ENCODE results near the gene EIF4H.

Gene EIF4H

GRCh38 chr7:74225400-74225799 lies 51.2 kb downstream of the EIF4H start:
- Histone ChIP-seq H3K9me3 (ENCODE audit: control insufficient read depth in 2 of 2, low read length in 2 of 2) (no peaks in the 10 kb centered on the region), H3K4me1 (ENCODE audit: control insufficient read depth, insufficient read depth, low read length) (no peaks in the 10 kb centered on the region), H3K4me3 (ENCODE audit: low read length in 2 of 2) (no peak overlapping the region), H3K9ac (ENCODE audit: low read length in 2 of 2) (no peak overlapping the region), H3K27ac (ENCODE audit: low read length) (no peak overlapping the region), H3K36me3 (ENCODE audit: control insufficient read depth in 2 of 2, insufficient read depth in 2 of 2, low read length in 2 of 2) (peaks cover 2 to 3% of the 10 kb centered on the region in 2 donors), H3K27me3 (ENCODE audit: control insufficient read depth in 1 of 2, insufficient read depth in 2 of 2, low read length in 2 of 2) (no peaks in the 10 kb centered on the region)

DNA sequence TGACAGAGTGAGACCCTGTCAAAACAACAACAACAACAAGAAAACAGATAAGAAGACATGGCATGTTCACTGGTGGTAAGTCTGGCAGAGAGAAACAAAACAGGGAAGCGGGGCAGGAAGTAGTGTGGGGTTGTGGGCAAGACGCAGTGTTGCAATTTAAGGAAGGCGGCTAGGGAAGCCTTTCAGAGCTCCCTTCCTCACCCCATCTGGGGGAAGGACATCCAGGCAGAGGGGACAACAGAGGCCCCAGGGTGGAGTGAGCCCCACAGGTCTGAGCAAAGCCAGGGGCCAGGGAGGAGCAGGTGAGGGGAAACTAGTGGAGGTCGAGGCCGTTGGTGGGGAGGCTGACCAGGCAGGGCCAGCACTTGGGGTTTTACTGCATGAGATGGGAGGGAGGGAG lies 52.5 kb downstream of the EIF4H start:
- Histone ChIP-seq H3K9me3 (ENCODE audit: control insufficient read depth in 2 of 2, low read length in 2 of 2) (no peaks in the 10 kb centered on the region), H3K27me3 (ENCODE audit: control insufficient read depth in 1 of 2, insufficient read depth in 2 of 2, low read length in 2 of 2) (no peaks in the 10 kb centered on the region), H3K4me1 (ENCODE audit: control insufficient read depth, insufficient read depth, low read length) (no peaks in the 10 kb centered on the region), H3K9ac (ENCODE audit: low read length in 2 of 2) (no peak overlapping the region), H3K36me3 (ENCODE audit: control insufficient read depth in 2 of 2, insufficient read depth in 2 of 2, low read length in 2 of 2) (peaks cover 6 to 7% of the 10 kb centered on the region in 2 donors), H3K27ac (ENCODE audit: low read length) (no peak overlapping the region), H3K4me3 (ENCODE audit: low read length in 2 of 2) (no peak overlapping the region)

GRCh38 chr7:74228951-74229900 lies 55.1 kb downstream of the EIF4H start:
- Histone ChIP-seq H3K9me3 (ENCODE audit: control insufficient read depth in 2 of 2, low read length in 2 of 2) (no peaks in the 10 kb centered on the region), H3K4me3 (ENCODE audit: low read length in 2 of 2) (no peak overlapping the region), H3K27me3 (ENCODE audit: control insufficient read depth in 1 of 2, insufficient read depth in 2 of 2, low read length in 2 of 2) (no peaks in the 10 kb centered on the region), H3K27ac (ENCODE audit: low read length) (no peak overlapping the region), H3K9ac (ENCODE audit: low read length in 2 of 2) (no peak overlapping the region), H3K4me1 (ENCODE audit: control insufficient read depth, insufficient read depth, low read length) (no peaks in the 10 kb centered on the region), H3K36me3 (ENCODE audit: control insufficient read depth in 2 of 2, insufficient read depth in 2 of 2, low read length in 2 of 2) (peaks cover 9 to 11% of the 10 kb centered on the region in 2 donors)

- Histone ChIP-seq H3K4me1 (ENCODE audit: control insufficient read depth, insufficient read depth, low read length) (no peaks in the 10 kb centered on the region), H3K9ac (ENCODE audit: low read length in 2 of 2) (no peak overlapping the region), H3K4me3 (ENCODE audit: low read length in 2 of 2) (no peak overlapping the region), H3K9me3 (ENCODE audit: control insufficient read depth in 2 of 2, low read length in 2 of 2) (no peaks in the 10 kb centered on the region), H3K27me3 (ENCODE audit: control insufficient read depth in 1 of 2, insufficient read depth in 2 of 2, low read length in 2 of 2) (no peaks in the 10 kb centered on the region), H3K36me3 (ENCODE audit: control insufficient read depth in 2 of 2, insufficient read depth in 2 of 2, low read length in 2 of 2) (peaks cover 14 to 21% of the 10 kb centered on the region in 2 donors), H3K27ac (ENCODE audit: low read length) (no peak overlapping the region)
Measured at GRCh38 chr7:74230446-74231231, 56.5 kb downstream of the EIF4H start.

DNA sequence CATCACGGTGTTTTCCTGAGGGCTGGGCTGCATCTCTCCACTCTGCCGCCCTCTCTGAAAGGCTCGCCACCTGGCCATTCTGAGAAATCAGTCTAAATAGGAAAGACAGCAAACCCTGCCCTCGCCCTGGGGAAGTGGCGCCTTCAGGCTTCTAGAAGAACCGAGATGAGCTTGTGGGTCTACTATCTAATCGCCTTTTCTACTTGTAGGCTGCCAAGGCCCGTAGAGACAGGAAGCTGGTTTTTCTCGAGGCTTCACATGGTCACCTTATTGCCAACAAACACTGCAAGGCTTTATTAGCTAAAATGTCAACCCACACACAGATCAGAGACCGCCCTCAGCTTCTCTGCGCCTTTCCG lies 57.1 kb downstream of the EIF4H start:
- peaks cover 15 to 24% of the 10 kb centered on the region in 2 donors for H3K36me3 ChIP-seq (ENCODE audit: control insufficient read depth in 2 of 2, insufficient read depth in 2 of 2, low read length in 2 of 2)
- no peaks in the 10 kb centered on the region for H3K27me3 ChIP-seq (ENCODE audit: control insufficient read depth in 1 of 2, insufficient read depth in 2 of 2, low read length in 2 of 2)
- no peak overlapping the region for H3K9ac ChIP-seq (ENCODE audit: low read length in 2 of 2)
- H3K27ac ChIP-seq (ENCODE audit: low read length): no peak overlapping the region
- H3K9me3 ChIP-seq (ENCODE audit: control insufficient read depth in 2 of 2, low read length in 2 of 2): no peaks in the 10 kb centered on the region
- H3K4me1 ChIP-seq (ENCODE audit: control insufficient read depth, insufficient read depth, low read length): no peaks in the 10 kb centered on the region
- H3K4me3 ChIP-seq (ENCODE audit: low read length in 2 of 2): no peak overlapping the region

- Histone ChIP-seq H3K4me1 (ENCODE audit: control insufficient read depth, insufficient read depth, low read length) (no peaks in the 10 kb centered on the region), H3K27ac (ENCODE audit: low read length) (no peak overlapping the region), H3K36me3 (ENCODE audit: control insufficient read depth in 2 of 2, insufficient read depth in 2 of 2, low read length in 2 of 2) (peaks cover 32 to 40% of the 10 kb centered on the region in 2 donors), H3K9ac (ENCODE audit: low read length in 2 of 2) (no peak overlapping the region), H3K4me3 (ENCODE audit: low read length in 2 of 2) (no peak overlapping the region), H3K27me3 (ENCODE audit: control insufficient read depth in 1 of 2, insufficient read depth in 2 of 2, low read length in 2 of 2) (no peaks in the 10 kb centered on the region), H3K9me3 (ENCODE audit: control insufficient read depth in 2 of 2, low read length in 2 of 2) (no peaks in the 10 kb centered on the region)
Measured at GRCh38 chr7:74233655-74234285, 59.6 kb downstream of the EIF4H start.

DNA sequence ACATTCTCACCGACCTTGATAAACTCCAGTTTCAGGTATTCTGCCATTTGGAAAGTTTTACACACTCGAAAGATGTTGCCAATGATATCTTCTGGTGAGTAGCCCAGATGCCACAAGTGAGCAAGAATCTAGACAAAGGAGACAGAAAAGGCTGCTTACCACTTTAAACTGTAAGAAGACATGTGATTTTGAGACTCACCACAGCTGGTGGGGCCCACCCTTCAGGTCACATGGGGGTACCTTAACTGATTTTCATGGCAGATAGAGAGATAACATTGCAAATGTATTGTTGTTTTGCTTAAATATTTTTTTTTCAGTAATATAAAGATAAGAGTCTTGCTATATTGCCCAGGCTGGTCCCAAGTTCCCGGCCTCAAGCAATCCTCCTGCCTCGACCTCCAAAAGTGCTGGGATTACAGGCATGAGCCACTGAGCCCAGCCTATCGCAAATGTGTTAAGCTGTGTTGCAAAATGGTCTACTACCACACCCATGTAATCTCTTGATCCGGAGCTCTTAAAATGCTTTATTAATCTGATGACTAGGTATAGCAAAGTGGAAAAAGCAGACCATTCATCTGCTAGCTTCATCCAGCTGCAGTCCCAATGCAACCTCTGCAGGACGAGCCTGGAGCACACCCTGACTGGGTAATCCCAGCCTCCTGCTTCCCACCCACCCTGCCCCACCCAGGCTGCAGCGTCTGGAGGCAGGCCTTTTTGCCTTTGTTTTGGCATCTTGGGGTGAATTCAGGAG lies 61.5 kb downstream of the EIF4H start:
- H3K9me3 ChIP-seq (ENCODE audit: control insufficient read depth in 2 of 2, low read length in 2 of 2): no peaks in the 10 kb centered on the region
- no peak overlapping the region for H3K9ac ChIP-seq (ENCODE audit: low read length in 2 of 2)
- no peak overlapping the region for H3K27ac ChIP-seq (ENCODE audit: low read length)
- H3K27me3 ChIP-seq (ENCODE audit: control insufficient read depth in 1 of 2, insufficient read depth in 2 of 2, low read length in 2 of 2): no peaks in the 10 kb centered on the region
- no peaks in the 10 kb centered on the region for H3K4me1 ChIP-seq (ENCODE audit: control insufficient read depth, insufficient read depth, low read length)
- peaks cover 35 to 45% of the 10 kb centered on the region in 2 donors for H3K36me3 ChIP-seq (ENCODE audit: control insufficient read depth in 2 of 2, insufficient read depth in 2 of 2, low read length in 2 of 2)
- no peak overlapping the region for H3K4me3 ChIP-seq (ENCODE audit: low read length in 2 of 2)

GRCh38 chr7:74236284-74236683 lies 62.1 kb downstream of the EIF4H start:
- Histone ChIP-seq H3K9ac (ENCODE audit: low read length in 2 of 2) (no peak overlapping the region), H3K27ac (ENCODE audit: low read length) (no peak overlapping the region), H3K4me1 (ENCODE audit: control insufficient read depth, insufficient read depth, low read length) (no peaks in the 10 kb centered on the region), H3K9me3 (ENCODE audit: control insufficient read depth in 2 of 2, low read length in 2 of 2) (no peaks in the 10 kb centered on the region), H3K27me3 (ENCODE audit: control insufficient read depth in 1 of 2, insufficient read depth in 2 of 2, low read length in 2 of 2) (no peaks in the 10 kb centered on the region), H3K36me3 (ENCODE audit: control insufficient read depth in 2 of 2, insufficient read depth in 2 of 2, low read length in 2 of 2) (peaks cover 35 to 44% of the 10 kb centered on the region in 2 donors), H3K4me3 (ENCODE audit: low read length in 2 of 2) (no peak overlapping the region)

- Histone ChIP-seq H3K36me3 (ENCODE audit: control insufficient read depth in 2 of 2, insufficient read depth in 2 of 2, low read length in 2 of 2) (peaks cover 34 to 40% of the 10 kb centered on the region in 2 donors), H3K27me3 (ENCODE audit: control insufficient read depth in 1 of 2, insufficient read depth in 2 of 2, low read length in 2 of 2) (no peaks in the 10 kb centered on the region), H3K9ac (ENCODE audit: low read length in 2 of 2) (no peak overlapping the region), H3K27ac (ENCODE audit: low read length) (no peak overlapping the region), H3K4me1 (ENCODE audit: control insufficient read depth, insufficient read depth, low read length) (no peaks in the 10 kb centered on the region), H3K9me3 (ENCODE audit: control insufficient read depth in 2 of 2, low read length in 2 of 2) (no peaks in the 10 kb centered on the region), H3K4me3 (ENCODE audit: low read length in 2 of 2) (no peak overlapping the region)
Measured at GRCh38 chr7:74240482-74240881, 66.3 kb downstream of the EIF4H start.

DNA sequence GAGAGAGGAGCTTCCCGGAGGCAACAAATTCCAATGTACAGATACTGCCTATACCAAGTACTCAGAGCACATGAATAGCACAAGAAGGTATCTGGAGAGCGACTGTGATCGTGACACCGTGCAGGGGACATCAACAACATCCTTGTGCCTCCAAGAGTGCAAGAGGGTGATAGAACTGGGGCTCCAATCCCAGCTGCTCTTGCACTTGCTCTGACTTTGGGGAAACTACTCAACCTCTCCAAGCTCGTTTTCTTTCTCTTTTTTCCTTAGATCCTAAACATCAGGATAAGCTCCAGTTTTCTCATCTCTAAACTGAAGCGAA lies 67.9 kb downstream of the EIF4H start:
- Histone ChIP-seq H3K27ac (ENCODE audit: low read length) (no peak overlapping the region), H3K4me1 (ENCODE audit: control insufficient read depth, insufficient read depth, low read length) (no peaks in the 10 kb centered on the region), H3K27me3 (ENCODE audit: control insufficient read depth in 1 of 2, insufficient read depth in 2 of 2, low read length in 2 of 2) (no peaks in the 10 kb centered on the region), H3K36me3 (ENCODE audit: control insufficient read depth in 2 of 2, insufficient read depth in 2 of 2, low read length in 2 of 2) (peaks cover 29 to 32% of the 10 kb centered on the region in 2 donors), H3K9me3 (ENCODE audit: control insufficient read depth in 2 of 2, low read length in 2 of 2) (no peaks in the 10 kb centered on the region), H3K4me3 (ENCODE audit: low read length in 2 of 2) (no peak overlapping the region), H3K9ac (ENCODE audit: low read length in 2 of 2) (no peak overlapping the region)
